ENCODE results near the gene KPNB1. TPM values are rescaled to one million over a fixed set of nuclear protein-coding genes. Genes with fewer than 3 reads are reported as not detected.

Gene KPNB1
- polyA plus RNA-seq, 3 donors: 5.8 to 83.3 (median 13.2) TPM

DNA sequence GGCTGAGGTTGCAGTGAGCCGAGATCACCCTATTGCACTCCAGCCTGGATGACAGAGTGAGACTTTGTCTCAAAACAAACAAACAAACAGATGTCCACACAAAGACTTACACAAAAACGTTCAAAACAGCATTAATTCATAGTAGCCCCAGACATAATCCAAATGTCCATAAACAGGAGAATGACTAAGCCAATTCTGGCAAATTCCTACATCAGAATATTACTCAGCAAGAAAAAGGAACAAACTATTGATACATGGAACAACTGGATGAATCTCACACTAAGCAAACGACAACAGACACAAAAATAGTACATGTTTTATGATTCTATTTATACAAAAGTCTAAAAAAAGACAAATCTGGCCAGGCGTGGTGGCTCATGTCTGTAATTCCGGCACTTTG, 10.8 kb upstream of the KPNB1 start:
- Histone ChIP-seq H3K9me3 (replicated peaks in 1 of 2; ENCODE audit: control insufficient read depth in 1 of 2, insufficient read depth in 1 of 2, low read length in 2 of 2) (no peaks in the 10 kb centered on the region), H3K36me3 (replicated peaks in 1 of 2; ENCODE audit: control insufficient read depth in 1 of 2, insufficient read depth in 2 of 2, low read length in 2 of 2) (peaks cover 8 to 35% of the 10 kb centered on the region in 2 donors), H3K9ac (ENCODE audit: insufficient read depth, low read length, poor library complexity, severe bottlenecking) (no peak overlapping the region), H3K79me2 (ENCODE audit: insufficient read depth, low read length) (peaks cover 8% of the 10 kb centered on the region), H4K20me1 (ENCODE audit: insufficient read depth, low read length) (no peaks in the 10 kb centered on the region), H3K27me3 (ENCODE audit: control insufficient read depth in 2 of 2, insufficient read depth in 2 of 2, low read length in 2 of 2) (no peaks in the 10 kb centered on the region), H3K27ac (ENCODE audit: low read depth in 1 of 2, low read length in 2 of 2) (no peak overlapping the region), H2AFZ (ENCODE audit: insufficient read depth, low read depth, low read length, poor library complexity, severe bottlenecking) (no peak overlapping the region), H3K4me2 (replicated peaks; ENCODE audit: extremely low read depth, low read length, poor library complexity, severe bottlenecking) (no peak overlapping the region), H3K4me1 (ENCODE audit: control insufficient read depth in 1 of 2, insufficient read depth in 2 of 2, low read length in 2 of 2) (peaks cover 3 to 7% of the 10 kb centered on the region in 2 donors), H3K4me3 (replicated peaks in 1 of 3; ENCODE audit: low read depth in 2 of 3, low read length in 3 of 3) (no peak overlapping the region)
- Mint-ChIP-seq H3K9me3 (peaks cover 0 to 4% (median 0%) of the 10 kb centered on the region in 7 donors), H3K27ac (peak overlapping the region in 1 of 7 donors; percentile 25), H3K4me1 (peaks cover 9% of the 10 kb centered on the region), H3K4me3 (no peak overlapping the region), H3K36me3 (peaks cover 31 to 38% of the 10 kb centered on the region in 2 donors), H3K27me3 (ENCODE audit: low read depth in 3 of 3) (peaks cover 0 to 2% (median 0%) of the 10 kb centered on the region in 3 donors)
- intact Hi-C loops (cut with micrococcal nuclease): no loop called here
- DNase-seq: no peak
- 88% methylated on average over 2 of the region's 5 CpGs for WGBS (ENCODE audit: insufficient coverage)
- TF ChIP-seq, protein P1, sequence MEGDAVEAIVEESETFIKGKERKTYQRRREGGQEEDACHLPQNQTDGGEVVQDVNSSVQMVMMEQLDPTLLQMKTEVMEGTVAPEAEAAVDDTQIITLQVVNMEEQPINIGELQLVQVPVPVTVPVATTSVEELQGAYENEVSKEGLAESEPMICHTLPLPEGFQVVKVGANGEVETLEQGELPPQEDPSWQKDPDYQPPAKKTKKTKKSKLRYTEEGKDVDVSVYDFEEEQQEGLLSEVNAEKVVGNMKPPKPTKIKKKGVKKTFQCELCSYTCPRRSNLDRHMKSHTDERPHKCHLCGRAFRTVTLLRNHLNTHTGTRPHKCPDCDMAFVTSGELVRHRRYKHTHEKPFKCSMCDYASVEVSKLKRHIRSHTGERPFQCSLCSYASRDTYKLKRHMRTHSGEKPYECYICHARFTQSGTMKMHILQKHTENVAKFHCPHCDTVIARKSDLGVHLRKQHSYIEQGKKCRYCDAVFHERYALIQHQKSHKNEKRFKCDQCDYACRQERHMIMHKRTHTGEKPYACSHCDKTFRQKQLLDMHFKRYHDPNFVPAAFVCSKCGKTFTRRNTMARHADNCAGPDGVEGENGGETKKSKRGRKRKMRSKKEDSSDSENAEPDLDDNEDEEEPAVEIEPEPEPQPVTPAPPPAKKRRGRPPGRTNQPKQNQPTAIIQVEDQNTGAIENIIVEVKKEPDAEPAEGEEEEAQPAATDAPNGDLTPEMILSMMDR (IDR thresholded peaks at IDR 0.05): no peak

DNA sequence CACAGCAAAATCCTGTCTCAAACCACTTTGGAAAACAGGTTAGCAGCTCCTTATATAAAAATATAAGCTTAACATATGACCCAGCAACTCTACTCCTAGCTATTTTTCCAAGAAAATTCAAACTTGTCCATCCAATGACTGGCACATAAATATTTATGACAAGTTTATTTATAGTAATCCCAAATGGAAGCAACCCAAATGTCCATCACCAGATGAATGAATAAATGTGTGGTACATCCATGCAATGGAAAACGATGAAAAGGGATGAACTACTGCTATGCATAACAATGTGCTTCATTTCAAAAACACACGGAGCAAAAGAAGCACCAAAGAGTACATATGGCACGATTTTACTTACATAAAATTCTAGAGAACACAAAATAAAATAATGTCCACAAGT, 9.6 kb upstream of the KPNB1 start:
- Histone ChIP-seq H3K79me2 (ENCODE audit: insufficient read depth, low read length) (peaks cover 8% of the 10 kb centered on the region), H3K9ac (ENCODE audit: insufficient read depth, low read length, poor library complexity, severe bottlenecking) (no peak overlapping the region), H3K4me1 (ENCODE audit: control insufficient read depth in 1 of 2, insufficient read depth in 2 of 2, low read length in 2 of 2) (peaks cover 15 to 19% of the 10 kb centered on the region in 2 donors), H3K4me2 (replicated peaks; ENCODE audit: extremely low read depth, low read length, poor library complexity, severe bottlenecking) (no peak overlapping the region), H3K9me3 (replicated peaks in 1 of 2; ENCODE audit: control insufficient read depth in 1 of 2, insufficient read depth in 1 of 2, low read length in 2 of 2) (no peaks in the 10 kb centered on the region), H3K27ac (ENCODE audit: low read depth in 1 of 2, low read length in 2 of 2) (no peak overlapping the region), H4K20me1 (ENCODE audit: insufficient read depth, low read length) (no peaks in the 10 kb centered on the region), H3K36me3 (replicated peaks in 1 of 2; ENCODE audit: control insufficient read depth in 1 of 2, insufficient read depth in 2 of 2, low read length in 2 of 2) (peaks cover 4 to 29% of the 10 kb centered on the region in 2 donors), H3K27me3 (ENCODE audit: control insufficient read depth in 2 of 2, insufficient read depth in 2 of 2, low read length in 2 of 2) (no peaks in the 10 kb centered on the region), H3K4me3 (replicated peaks in 1 of 3; ENCODE audit: low read depth in 2 of 3, low read length in 3 of 3) (no peak overlapping the region), H2AFZ (ENCODE audit: insufficient read depth, low read depth, low read length, poor library complexity, severe bottlenecking) (no peak overlapping the region)
- no peak overlapping the region for H3K27ac Mint-ChIP-seq
- H3K27me3 Mint-ChIP-seq (ENCODE audit: low read depth in 3 of 3): peaks cover 0 to 2% (median 0%) of the 10 kb centered on the region in 3 donors
- H3K4me1 Mint-ChIP-seq: peaks cover 18% of the 10 kb centered on the region
- peaks cover 25 to 32% of the 10 kb centered on the region in 2 donors for H3K36me3 Mint-ChIP-seq
- TF ChIP-seq, protein P1 (IDR thresholded peaks at IDR 0.05): no peak
- DNase-seq: no peak
- WGBS (ENCODE audit: insufficient coverage): no CpG with 5 or more reads among the region's 3 CpGs
- peaks cover 0 to 4% (median 0%) of the 10 kb centered on the region in 7 donors for H3K9me3 Mint-ChIP-seq
- intact Hi-C loops (cut with micrococcal nuclease): no loop called here
- H3K4me3 Mint-ChIP-seq: no peak overlapping the region

Measured in CD14-positive monocyte (primary cell).